T-helper 2 cell treated with Interferon-gamma antibody and Interleukin-4, amounts not matched to agents 5 μg/mL and 100 μg/mL, for 36 hours (primary cell): ENCODE data around the gene SLC16A1.

Experiments
- DNase-seq: peaks from one replicate; pipeline ENCODE4 v3.0.0; 2021; ENCODE audit warnings: low spot score
- H3K27ac Mint-ChIP-seq: one replicate; pipeline ENCODE4 v1.8.0; 2021; ENCODE audit warnings: mild to moderate bottlenecking, mixed read lengths
- H3K27me3 Mint-ChIP-seq: one replicate; pipeline ENCODE4 v1.8.0; 2021; ENCODE audit warnings: low read depth, mixed read lengths
- H3K36me3 Mint-ChIP-seq: one replicate; pipeline ENCODE4 v1.8.0; 2021; ENCODE audit warnings: low read depth, mixed read lengths
- H3K4me1 Mint-ChIP-seq: one replicate; pipeline ENCODE4 v1.8.0; 2021; ENCODE audit warnings: low read depth, mixed read lengths
- H3K4me3 Mint-ChIP-seq: one replicate; pipeline ENCODE4 v1.8.0; 2022; ENCODE audit warnings: mild to moderate bottlenecking, moderate library complexity, mixed read lengths
- H3K9me3 Mint-ChIP-seq: one replicate; pipeline ENCODE4 v1.8.0; 2021; ENCODE audit warnings: mixed read lengths

Gene SLC16A1

GRCh38 chr1:112876315-112876714 is 79.7 kb downstream of the SLC16A1 start:
- Mint-ChIP-seq H3K4me1 (peaks cover 8% of the 10 kb centered on the region), H3K27ac (no peak overlapping the region), H3K4me3 (no peak overlapping the region), H3K36me3 (no peaks in the 10 kb centered on the region), H3K9me3 (no peaks in the 10 kb centered on the region), H3K27me3 (peaks cover 21% of the 10 kb centered on the region)
- DNase-seq: no peak

GRCh38 chr1:112872551-112872962 is 83.4 kb downstream of the SLC16A1 start:
- peaks cover 6% of the 10 kb centered on the region for H3K4me1 Mint-ChIP-seq
- no peak for DNase-seq
- no peak overlapping the region for H3K27ac Mint-ChIP-seq
- H3K9me3 Mint-ChIP-seq: no peaks in the 10 kb centered on the region
- no peaks in the 10 kb centered on the region for H3K36me3 Mint-ChIP-seq
- H3K27me3 Mint-ChIP-seq: peaks cover 6% of the 10 kb centered on the region
- no peak overlapping the region for H3K4me3 Mint-ChIP-seq

- Mint-ChIP-seq H3K4me1 (peaks cover 6% of the 10 kb centered on the region), H3K27me3 (no peaks in the 10 kb centered on the region), H3K27ac (no peak overlapping the region), H3K9me3 (no peaks in the 10 kb centered on the region), H3K4me3 (no peak overlapping the region), H3K36me3 (no peaks in the 10 kb centered on the region)
- no peak for DNase-seq
Observed at GRCh38 chr1:112870887-112871646, 84.9 kb downstream of the SLC16A1 start.

GRCh38 chr1:112869895-112870294 is 86.1 kb downstream of the SLC16A1 start:
- Mint-ChIP-seq H3K36me3 (no peaks in the 10 kb centered on the region), H3K4me1 (peaks cover 6% of the 10 kb centered on the region), H3K9me3 (no peaks in the 10 kb centered on the region), H3K4me3 (no peak overlapping the region), H3K27me3 (no peaks in the 10 kb centered on the region), H3K27ac (no peak overlapping the region)
- no peak for DNase-seq

GRCh38 chr1:112868191-112868590 is 87.8 kb downstream of the SLC16A1 start:
- Mint-ChIP-seq H3K36me3 (no peaks in the 10 kb centered on the region), H3K4me1 (peaks cover 8% of the 10 kb centered on the region), H3K9me3 (no peaks in the 10 kb centered on the region), H3K4me3 (no peak overlapping the region), H3K27me3 (no peaks in the 10 kb centered on the region), H3K27ac (no peak overlapping the region)
- DNase-seq: no peak

- Mint-ChIP-seq H3K27me3 (no peaks in the 10 kb centered on the region), H3K36me3 (no peaks in the 10 kb centered on the region), H3K4me3 (no peak overlapping the region), H3K4me1 (peaks cover 8% of the 10 kb centered on the region), H3K9me3 (no peaks in the 10 kb centered on the region), H3K27ac (no peak overlapping the region)
- no peak for DNase-seq
Observed at GRCh38 chr1:112866981-112867380, 89.0 kb downstream of the SLC16A1 start.

GRCh38 chr1:112866151-112866550 is 89.8 kb downstream of the SLC16A1 start:
- no peak overlapping the region for H3K27ac Mint-ChIP-seq
- H3K4me3 Mint-ChIP-seq: no peak overlapping the region
- no peaks in the 10 kb centered on the region for H3K9me3 Mint-ChIP-seq
- no peaks in the 10 kb centered on the region for H3K36me3 Mint-ChIP-seq
- H3K27me3 Mint-ChIP-seq: no peaks in the 10 kb centered on the region
- no peak for DNase-seq
- H3K4me1 Mint-ChIP-seq: peaks cover 8% of the 10 kb centered on the region

GRCh38 chr1:112862753-112863426 is 93.1 kb downstream of the SLC16A1 start:
- H3K27me3 Mint-ChIP-seq: no peaks in the 10 kb centered on the region
- no peak for DNase-seq
- H3K36me3 Mint-ChIP-seq: no peaks in the 10 kb centered on the region
- H3K4me3 Mint-ChIP-seq: no peak overlapping the region
- H3K9me3 Mint-ChIP-seq: no peaks in the 10 kb centered on the region
- no peak overlapping the region for H3K27ac Mint-ChIP-seq
- H3K4me1 Mint-ChIP-seq: peaks cover 5% of the 10 kb centered on the region
